ENCODE results near the gene SOX5. TPM values are rescaled to one million over a fixed set of nuclear protein-coding genes. Genes with fewer than 3 reads are reported as not detected.

SOX5 gene
- polyA plus RNA-seq, 1 of the 3 experiments (the other 2 are of a cell fraction) = 0.21 TPM

- 63% methylated on average over 1 of the region's 1 CpG for WGBS (ENCODE audit: low lambda C conversion rate)
- no peaks in the 10 kb centered on the region for H3K9me2 ChIP-seq
- H4K20me1 ChIP-seq (ENCODE audit: insufficient read depth) = no peaks in the 10 kb centered on the region
- H3K4me1 ChIP-seq (ENCODE audit: control insufficient read depth in 1 of 2, insufficient read depth in 2 of 2, low read depth in 1 of 2, low read length in 1 of 2) = no peaks in the 10 kb centered on the region
- no peaks in the 10 kb centered on the region for H3K79me2 ChIP-seq (ENCODE audit: insufficient read depth)
- H3K27me3 ChIP-seq (ENCODE audit: insufficient read depth) = no peaks in the 10 kb centered on the region
- H3K36me3 ChIP-seq (replicated peaks in 1 of 2; ENCODE audit: control insufficient read depth in 1 of 2, insufficient read depth in 2 of 2, low read length in 1 of 2) = no peaks in the 10 kb centered on the region
- no peak overlapping the region for H2AFZ ChIP-seq (ENCODE audit: low read depth)
- H3K9me3 ChIP-seq = no peaks in the 10 kb centered on the region
- no peak overlapping the region for H3K4me2 ChIP-seq
- TF ChIP-seq REST (IDR thresholded peaks at IDR 0.05; ENCODE audit: low read depth, low read length) = no peak
- no peak for TF ChIP-seq USF1 (IDR thresholded peaks at IDR 0.05; ENCODE audit: borderline replicate concordance, low read depth)
- no peak for TF ChIP-seq MXI1 (IDR thresholded peaks at IDR 0.05; ENCODE audit: low read depth, low read length)
- TF ChIP-seq EZH2phosphoT487 (IDR thresholded peaks at IDR 0.05; ENCODE audit: borderline replicate concordance, low read depth) = no peak
- TF ChIP-seq TCF12 (IDR thresholded peaks at IDR 0.05) = no peak
- no peak for TF ChIP-seq NFIC (IDR thresholded peaks at IDR 0.05; ENCODE audit: borderline replicate concordance)
- no peak for TF ChIP-seq RCOR1 (IDR thresholded peaks at IDR 0.05; ENCODE audit: low read length)
- TF ChIP-seq SIN3A (IDR thresholded peaks at IDR 0.05; ENCODE audit: borderline replicate concordance, low read depth, low read length) = no peak
- TF ChIP-seq FOSL2 (IDR thresholded peaks at IDR 0.05; ENCODE audit: borderline replicate concordance, low read depth) = no peak
- no peak for TF ChIP-seq NRF1 (IDR thresholded peaks at IDR 0.05; ENCODE audit: low read depth, low read length)
- no peak for TF ChIP-seq MEF2A (IDR thresholded peaks at IDR 0.05; ENCODE audit: borderline replicate concordance, low read depth)
- TF ChIP-seq TEAD4 (IDR thresholded peaks at IDR 0.05; ENCODE audit: borderline replicate concordance, insufficient read depth) = no peak
- no peak for TF ChIP-seq JUND (IDR thresholded peaks at IDR 0.05)
- no peak for TF ChIP-seq USF2 (IDR thresholded peaks at IDR 0.05; ENCODE audit: borderline replicate concordance, low read depth, low read length)
- TF ChIP-seq CHD2 (IDR thresholded peaks at IDR 0.05; ENCODE audit: low read length, partially characterized antibody) = no peak
- TF ChIP-seq RAD21 (IDR thresholded peaks at IDR 0.05; ENCODE audit: low read length) = no peak
- no peak for TF ChIP-seq CTCF (IDR thresholded peaks at IDR 0.05)
- no peak for TF ChIP-seq SMC3 (IDR thresholded peaks at IDR 0.05; ENCODE audit: low read depth, low read length)
- CTCF ChIA-PET = no interaction called here
- no peak overlapping the region for H3K27ac ChIP-seq (ENCODE audit: low read depth in 2 of 2, low read length in 1 of 2)
- DNase-seq = no peak
- H3K9ac ChIP-seq = no peak overlapping the region
- POLR2A ChIA-PET = no interaction called here
- no peaks in the 10 kb centered on the region for H3F3A ChIP-seq (replicated peaks; ENCODE audit: insufficient read depth)
- no peak overlapping the region for H3K4me3 ChIP-seq (ENCODE audit: low read depth in 2 of 2, low read length in 1 of 2)
Measured at GRCh38 chr12:23757541-23757962, 191.9 kb downstream of the SOX5 start.

Data from SK-N-SH (cell line).